ENCODE measurements around the gene RASD1.
"Not testable (repeated sequence)": the region's sequence is repeated elsewhere in the genome, so short reads cannot be mapped to it uniquely, and the experiment has no call there.

Gene RASD1

DNA sequence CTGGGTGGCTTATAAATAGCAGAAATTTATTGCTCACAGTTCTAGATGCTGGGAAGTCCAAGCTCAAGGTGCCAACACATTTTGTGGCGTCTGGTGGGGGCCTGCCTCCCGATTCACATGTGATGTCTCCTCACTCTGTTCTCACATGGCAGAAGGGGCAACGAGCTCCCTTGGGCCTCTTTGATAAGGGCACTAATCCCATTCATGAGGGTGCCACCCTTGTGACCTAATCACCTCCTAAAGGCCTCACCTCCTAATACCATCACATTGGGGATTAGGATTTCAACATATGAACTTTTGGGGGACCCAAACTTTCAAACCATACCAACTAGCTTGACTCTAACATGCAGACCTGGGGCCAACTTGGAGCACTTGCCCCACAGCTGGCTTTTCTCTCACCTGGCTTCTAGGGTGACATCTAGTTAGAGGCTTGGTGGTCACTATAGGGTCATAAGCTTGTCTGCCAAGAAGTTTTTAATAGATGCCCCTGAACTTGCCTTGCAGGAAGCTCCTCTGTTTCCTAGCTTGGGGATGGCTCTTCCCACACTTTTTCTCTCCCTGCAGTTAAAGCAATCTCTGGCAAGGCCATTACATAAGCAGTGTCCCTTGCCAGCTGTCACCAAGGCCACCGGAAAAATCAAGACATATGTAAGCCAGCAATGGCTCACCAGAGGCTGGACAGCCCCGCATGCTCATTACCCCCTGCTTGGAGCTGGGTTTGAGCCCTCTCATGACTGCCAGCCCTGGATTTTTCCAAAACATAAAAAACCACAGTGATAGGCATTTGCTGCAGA lies 27.8 kb downstream of the RASD1 start:
- DNase-seq, result no peak

GRCh38 chr17:17467720-17468119 lies 28.5 kb downstream of the RASD1 start:
- no peak for DNase-seq

- no peak for DNase-seq
Observed at GRCh38 chr17:17467016-17467415, 29.2 kb downstream of the RASD1 start.

- DNase-seq, result no peak
Observed at GRCh38 chr17:17466511-17466910, 29.7 kb downstream of the RASD1 start.

- DNase-seq, result not testable (repeated sequence)
Observed at GRCh38 chr17:17465878-17466277, 30.3 kb downstream of the RASD1 start.

DNA sequence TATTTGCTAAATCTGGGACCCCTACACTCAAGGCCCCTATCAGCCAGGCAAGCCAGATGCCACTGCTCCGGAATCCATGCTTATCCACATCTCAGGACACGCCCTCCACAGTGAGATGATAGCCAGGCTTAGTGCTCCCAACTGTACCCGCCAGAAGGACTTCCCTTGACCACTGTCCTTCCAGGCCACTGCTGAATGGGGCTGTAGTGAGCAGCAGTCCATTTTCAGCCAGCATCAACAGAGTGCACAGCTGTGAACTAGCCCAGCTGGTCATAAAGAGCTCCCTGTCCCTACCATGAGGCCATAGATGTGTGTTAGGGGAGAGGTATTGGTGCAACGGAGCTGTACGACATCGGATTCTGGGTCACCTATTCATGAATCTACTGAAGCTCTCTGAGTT lies 32.4 kb downstream of the RASD1 start:
- no peak for DNase-seq

DNA sequence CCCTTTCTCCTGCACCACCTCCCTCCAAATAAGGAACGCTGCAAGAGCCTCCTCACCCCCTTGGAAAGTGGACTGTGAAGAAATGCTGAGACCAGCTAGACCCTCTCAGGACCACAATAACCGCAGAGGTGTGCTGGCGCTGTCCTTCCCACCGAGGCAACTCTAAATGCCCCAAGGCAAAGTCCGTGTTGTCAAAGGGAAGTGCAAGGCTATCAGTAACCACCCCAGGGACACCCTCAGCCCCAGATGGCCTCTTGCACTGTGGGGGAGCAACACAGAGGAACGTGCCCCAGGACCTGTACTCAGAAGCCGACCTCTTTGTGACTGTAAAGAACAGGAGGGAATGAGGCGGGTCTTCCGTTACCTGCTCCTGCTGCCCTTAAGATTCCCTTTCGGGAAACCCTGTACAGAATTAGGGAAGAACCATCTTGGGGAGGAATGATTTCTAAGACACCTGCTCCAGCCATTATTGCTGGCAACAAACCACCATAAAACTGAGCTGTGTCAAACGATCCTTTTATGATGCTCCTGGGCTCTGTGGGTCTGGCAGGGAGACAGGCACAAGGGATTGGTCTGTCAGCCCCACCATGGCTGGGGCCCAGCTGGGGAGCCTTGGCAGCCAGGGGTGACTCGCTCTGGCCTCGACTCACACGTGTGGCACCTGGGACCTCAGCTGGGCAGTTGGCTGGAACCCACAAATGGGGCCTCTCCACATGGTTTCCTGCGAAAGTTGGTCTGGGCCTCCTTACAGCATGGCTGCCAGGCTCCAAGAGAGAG lies 34.0 kb downstream of the RASD1 start:
- DNase-seq, result no peak

- DNase-seq, result no peak
Observed at GRCh38 chr17:17460038-17460437, 36.2 kb downstream of the RASD1 start.

DNA sequence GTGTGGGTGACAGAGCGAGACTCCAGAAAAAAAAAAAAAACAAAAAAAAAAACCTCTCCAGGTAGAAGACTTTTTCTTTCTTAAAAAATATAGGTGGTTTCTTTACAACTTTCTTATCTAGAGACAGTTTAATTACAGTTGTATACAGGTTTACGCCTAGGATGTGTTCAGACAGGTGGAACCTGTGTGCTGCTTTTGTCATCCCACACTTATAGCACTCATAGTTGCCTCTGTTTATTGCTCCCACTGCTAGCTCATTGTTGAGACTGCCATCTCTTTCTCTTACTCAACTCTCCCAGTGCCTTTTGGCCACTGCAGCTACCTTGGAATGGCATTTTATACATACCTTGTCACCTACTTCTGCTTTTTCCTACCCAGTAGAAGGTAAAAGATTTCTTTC lies 38.5 kb downstream of the RASD1 start:
- no peak for DNase-seq

- no peak for DNase-seq
Observed at GRCh38 chr17:17456251-17456650, 39.9 kb downstream of the RASD1 start.

- DNase-seq, result no peak
Observed at GRCh38 chr17:17455173-17455572, 41.0 kb downstream of the RASD1 start.

GRCh38 chr17:17454700-17455099 lies 41.5 kb downstream of the RASD1 start:
- not testable (repeated sequence) for DNase-seq

GRCh38 chr17:17454276-17454675 lies 41.9 kb downstream of the RASD1 start:
- no peak for DNase-seq

DNA sequence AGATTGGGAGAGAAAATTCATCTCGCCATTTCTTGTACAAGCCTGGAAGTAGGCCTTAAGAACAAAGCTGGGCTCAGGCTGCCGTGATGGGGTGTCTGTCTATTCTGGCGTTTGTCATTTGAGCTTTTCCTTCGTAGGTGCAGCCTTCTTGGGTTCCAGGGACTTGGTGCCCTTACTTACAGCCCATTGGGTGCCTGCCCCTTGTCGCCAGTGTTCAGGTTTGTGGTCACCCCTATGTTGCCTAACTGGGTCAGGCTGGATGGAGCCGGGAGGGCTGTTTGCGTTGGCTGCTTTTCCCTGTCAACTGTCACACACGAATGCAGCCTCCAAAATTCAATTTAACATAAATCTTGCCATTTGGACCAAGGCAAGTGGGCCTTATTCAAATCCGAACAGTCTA lies 43.1 kb downstream of the RASD1 start:
- no peak for DNase-seq

DNA sequence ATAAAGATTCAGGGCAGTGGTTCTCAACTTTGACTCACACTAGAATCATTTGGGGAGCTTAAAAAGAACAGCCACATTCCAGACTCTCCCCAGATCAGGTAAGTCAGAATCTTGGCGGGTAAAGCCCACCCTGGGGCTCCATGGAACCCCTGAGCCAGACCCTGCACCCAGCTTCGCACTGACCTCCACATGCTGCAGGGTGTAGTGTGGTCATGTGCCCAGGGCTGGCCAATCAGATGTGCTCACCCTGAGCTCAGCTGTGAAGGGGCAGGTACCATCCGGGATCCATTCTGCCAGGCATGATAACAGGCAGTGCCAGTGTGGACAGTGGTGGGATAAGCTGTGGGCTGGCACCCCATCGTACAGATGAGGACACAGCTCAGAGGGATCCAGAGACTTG lies 47.5 kb downstream of the RASD1 start:
- no peak for DNase-seq

DNA sequence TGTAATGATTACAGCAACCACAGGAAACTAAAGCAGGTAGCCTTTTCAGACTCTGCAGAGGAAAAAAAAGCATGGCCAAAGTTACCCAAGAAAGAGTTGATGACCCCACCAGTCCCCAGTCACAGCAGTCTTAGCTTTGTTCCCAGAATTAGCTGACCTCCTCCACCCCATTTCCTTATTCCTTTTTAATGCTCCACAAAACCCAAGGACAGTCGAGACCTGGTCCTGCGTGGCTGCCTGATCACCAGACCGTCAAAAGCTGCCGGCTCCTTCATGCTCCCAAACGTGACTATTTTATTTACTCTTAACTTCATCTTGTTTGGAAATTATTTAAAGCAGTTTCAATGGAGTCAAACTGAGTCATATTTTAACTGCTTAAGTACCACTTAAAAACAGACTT lies 48.1 kb downstream of the RASD1 start:
- no peak for DNase-seq

GRCh38 chr17:17447264-17447663 lies 48.9 kb downstream of the RASD1 start:
- DNase-seq, result no peak

DNA sequence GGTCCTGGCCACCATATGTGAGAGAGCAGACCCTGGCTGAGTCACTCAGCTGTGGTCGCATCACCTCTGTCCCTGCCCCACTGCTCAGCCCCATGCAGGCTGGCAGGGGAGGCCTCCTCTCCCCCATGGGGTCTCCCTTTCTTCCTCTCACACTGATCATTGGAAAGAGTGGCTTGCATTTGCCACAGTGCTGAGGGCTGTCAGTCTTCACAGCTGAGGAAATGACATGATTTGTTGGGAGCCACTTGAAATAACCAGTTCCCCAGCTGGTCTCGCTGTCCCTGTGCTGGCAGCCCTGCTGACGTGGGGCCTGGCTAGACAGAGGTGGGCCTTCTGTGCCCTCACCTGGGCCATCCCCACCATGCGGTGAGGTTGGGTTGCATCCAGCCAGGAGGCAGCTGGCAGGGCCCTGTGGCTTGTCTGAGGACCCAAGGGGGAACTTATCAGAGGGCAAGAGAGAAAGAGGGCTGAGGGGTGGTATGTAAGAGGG lies 49.5 kb downstream of the RASD1 start:
- DNase-seq, result no peak

DNA sequence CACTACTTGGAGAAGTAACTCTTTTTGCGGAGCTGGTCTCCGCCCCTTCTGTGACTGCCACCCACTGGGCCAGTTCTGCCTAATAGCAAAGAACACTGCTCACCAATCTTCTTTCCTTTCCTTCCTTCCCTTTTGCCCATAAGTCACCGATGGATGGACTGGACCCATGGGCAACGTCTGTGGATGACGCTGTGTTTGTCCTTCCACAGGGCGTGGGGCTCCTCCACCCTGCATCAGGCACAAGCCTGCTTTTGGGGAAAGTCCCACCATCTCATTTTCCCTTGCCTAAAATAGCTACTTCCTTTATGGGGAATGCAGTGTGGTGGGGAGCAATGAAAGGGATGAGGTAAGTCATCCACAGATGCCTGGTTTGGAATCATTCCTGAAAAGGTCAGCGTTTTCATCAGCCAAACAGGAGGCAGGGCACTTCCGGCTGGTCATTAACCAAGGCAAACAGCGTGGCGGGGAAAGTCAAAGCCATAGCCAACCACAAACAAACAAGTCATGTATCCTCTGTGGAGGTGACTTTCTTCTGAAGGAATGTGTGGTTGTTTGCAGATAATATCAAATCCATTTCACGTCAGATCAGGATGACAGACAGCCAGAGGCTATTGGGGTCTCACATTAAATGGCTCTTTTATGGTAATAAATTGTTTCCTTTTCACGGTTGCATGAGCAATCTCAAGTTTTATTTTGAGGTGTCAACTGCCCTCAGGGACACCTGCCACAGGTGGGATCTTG lies 50.1 kb downstream of the RASD1 start:
- DNase-seq, result no peak

DNA sequence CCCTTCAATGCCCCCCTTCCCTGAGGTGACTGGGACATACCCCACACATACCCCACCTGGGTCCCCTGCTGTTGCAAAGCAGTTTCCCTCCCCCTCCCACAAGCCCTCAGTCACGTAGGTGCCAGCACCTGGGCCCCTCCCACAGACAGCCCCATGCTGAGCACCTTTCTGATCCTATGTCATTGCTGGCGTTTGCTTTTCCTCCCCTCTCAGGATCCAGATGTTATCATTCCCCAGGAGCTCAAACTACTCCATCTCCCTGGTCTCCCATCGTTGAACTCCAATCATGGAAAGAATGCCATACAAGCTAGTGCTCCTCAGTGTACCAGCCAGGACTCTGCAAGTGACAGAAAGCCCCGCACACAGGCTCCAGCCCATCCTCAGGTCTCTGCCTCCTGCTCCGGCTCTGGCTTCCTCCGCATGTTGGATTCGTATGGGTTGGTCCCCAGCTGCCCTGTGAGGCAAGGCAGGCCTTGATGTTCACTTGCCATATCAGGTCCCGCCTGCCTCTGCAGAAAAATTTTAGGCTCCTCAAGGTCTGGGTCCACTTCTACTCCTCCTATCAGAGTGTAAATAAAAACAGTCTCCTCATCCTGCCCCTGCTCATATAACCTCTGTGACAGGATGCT lies 50.8 kb downstream of the RASD1 start:
- no peak for DNase-seq

Measured in NCI-H1417 treated with DMSO at 0.1 percent for 48 hours (cell line).